ENCODE results near the gene SLC13A4. TPM values are rescaled to one million over a fixed set of nuclear protein-coding genes. Genes with fewer than 3 reads are reported as not detected.

Gene SLC13A4
- total and polyA plus RNA-seq, 8 donors: 0.08 TPM; not detected in 7

DNA sequence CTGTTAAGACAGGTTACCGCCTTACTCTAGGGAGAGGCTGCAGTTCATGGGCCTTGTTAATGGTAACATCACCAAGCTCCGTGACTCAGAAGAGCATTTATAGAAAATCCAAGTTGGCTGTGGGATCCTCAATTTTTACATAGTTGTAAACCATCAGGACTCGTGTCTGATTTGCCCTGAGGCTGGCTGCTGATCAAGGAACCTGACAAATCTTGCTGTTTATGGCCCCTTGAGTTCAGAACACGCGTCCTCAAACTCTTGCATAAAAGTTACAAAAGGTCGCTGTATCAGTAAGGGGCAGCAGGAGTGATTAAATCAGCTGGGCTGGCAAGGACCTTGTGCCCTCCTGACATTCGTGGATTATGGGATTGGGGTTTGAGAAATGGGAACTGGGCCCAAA, 4.6 kb downstream of the SLC13A4 start:
- H3K9me3 ChIP-seq: no peaks in the 10 kb centered on the region
- 78 to 84% methylated on average over 7 of the region's 7 CpGs for WGBS, 2 donors
- no peaks in the 10 kb centered on the region for H3K27me3 ChIP-seq
- H3K27ac ChIP-seq: no peak overlapping the region
- H3K36me3 ChIP-seq: no peaks in the 10 kb centered on the region
- H3K4me3 ChIP-seq: no peak overlapping the region
- FAIRE-seq (no peak), DNase-seq (no peak), ATAC-seq (no peak)
- TF ChIP-seq CTCF (IDR thresholded peaks at IDR 0.05): no peak
- intact Hi-C loops (cut with DNase I): no loop called here
- H3K4me1 ChIP-seq: no peaks in the 10 kb centered on the region

DNA sequence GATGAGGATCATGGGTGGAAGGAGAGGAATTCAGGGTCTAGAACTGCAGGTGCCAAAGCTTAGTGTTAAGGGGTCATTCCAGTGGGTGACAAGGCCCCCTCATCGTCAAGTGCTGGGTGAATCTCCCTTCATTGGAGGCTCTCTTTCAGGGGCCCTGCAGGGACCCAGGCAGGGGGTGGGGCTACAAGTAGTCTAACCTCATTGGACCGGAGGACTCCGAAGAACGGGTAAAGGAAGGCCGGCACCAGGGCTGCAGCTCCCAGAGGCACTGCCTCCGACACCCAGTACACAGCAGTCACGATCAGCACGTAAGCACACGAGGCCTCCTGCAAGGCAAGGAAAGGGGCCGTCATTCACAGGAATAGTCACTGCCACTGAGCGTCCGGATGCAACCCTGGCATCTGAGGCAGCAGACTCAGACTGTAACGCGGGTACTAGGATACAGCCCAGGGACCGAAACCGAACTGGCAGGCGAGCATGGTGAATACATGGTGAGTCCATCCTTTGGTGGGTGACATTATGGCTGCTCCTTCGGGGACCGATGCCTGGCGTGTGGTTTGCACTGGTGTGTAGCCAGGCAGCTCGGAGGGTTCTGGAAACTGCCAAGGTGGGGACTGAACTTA, 6.7 kb downstream of the SLC13A4 start:
- Histone ChIP-seq H3K27me3 (no peaks in the 10 kb centered on the region), H3K9me3 (no peaks in the 10 kb centered on the region), H3K4me1 (no peaks in the 10 kb centered on the region), H3K36me3 (no peaks in the 10 kb centered on the region), H3K4me3 (no peak overlapping the region), H3K27ac (no peak overlapping the region)
- WGBS, 2 donors: 85 to 87% methylated on average over 21 of the region's 21 CpGs
- ATAC-seq (no peak), DNase-seq (no peak), FAIRE-seq (no peak)
- no peak for TF ChIP-seq CTCF (IDR thresholded peaks at IDR 0.05)
- intact Hi-C loops (cut with DNase I): no loop called here

GRCh38 chr7:135719688-135720087, 8.3 kb downstream of the SLC13A4 start:
- DNase-seq: no peak
- 34 to 52% methylated on average over 2 of the region's 2 CpGs for WGBS, 2 donors
- no peak for ATAC-seq
- no peaks in the 10 kb centered on the region for H3K36me3 ChIP-seq
- no peaks in the 10 kb centered on the region for H3K9me3 ChIP-seq
- no peaks in the 10 kb centered on the region for H3K27me3 ChIP-seq
- H3K4me1 ChIP-seq: no peaks in the 10 kb centered on the region
- no peak overlapping the region for H3K4me3 ChIP-seq
- H3K27ac ChIP-seq: no peak overlapping the region
- FAIRE-seq: no peak
- intact Hi-C loops (cut with DNase I): no loop called here
- no peak for TF ChIP-seq CTCF (IDR thresholded peaks at IDR 0.05)

- Histone ChIP-seq H3K27ac (no peak overlapping the region), H3K36me3 (no peaks in the 10 kb centered on the region), H3K4me3 (no peak overlapping the region), H3K27me3 (no peaks in the 10 kb centered on the region), H3K9me3 (no peaks in the 10 kb centered on the region), H3K4me1 (no peaks in the 10 kb centered on the region)
- intact Hi-C loops (cut with DNase I): no loop called here
- DNase-seq (no peak), ATAC-seq (no peak), FAIRE-seq (no peak)
- TF ChIP-seq CTCF (IDR thresholded peaks at IDR 0.05): no peak
- 39 to 41% methylated on average over 7 of the region's 7 CpGs for WGBS, 2 donors
Measured at GRCh38 chr7:135718794-135719437, 9.1 kb downstream of the SLC13A4 start.

DNA sequence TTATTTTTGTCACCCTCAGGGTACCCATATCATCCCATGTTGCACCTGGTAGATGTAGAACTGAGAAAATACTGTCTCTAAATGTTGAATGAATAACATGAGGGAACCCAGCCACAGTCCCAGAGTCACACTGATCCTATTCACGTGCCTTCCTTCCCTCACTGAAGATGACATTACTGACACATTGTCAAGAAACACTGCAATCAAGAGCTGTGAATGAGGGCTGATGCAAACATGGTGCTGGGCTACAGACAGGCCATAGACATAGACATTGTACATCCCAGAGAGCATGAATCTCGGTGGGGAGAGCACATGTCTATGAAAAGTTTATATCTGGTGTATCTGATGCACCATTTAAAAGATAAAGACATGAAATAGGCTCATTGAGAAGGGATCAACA, 9.8 kb downstream of the SLC13A4 start:
- no peak for TF ChIP-seq CTCF (IDR thresholded peaks at IDR 0.05)

More for the DNA sequence above, 9.8 kb downstream of the SLC13A4 start:
- FAIRE-seq: no peak
- Histone ChIP-seq H3K9me3 (no peaks in the 10 kb centered on the region), H3K4me3 (no peak overlapping the region), H3K27me3 (no peaks in the 10 kb centered on the region), H3K27ac (no peak overlapping the region), H3K4me1 (no peaks in the 10 kb centered on the region), H3K36me3 (no peaks in the 10 kb centered on the region)
- 62 to 75% methylated on average over 2 of the region's 2 CpGs for WGBS, 2 donors
- DNase-seq: no peak
- ATAC-seq: no peak
- intact Hi-C loops (cut with DNase I): no loop called here

Measured in pancreas (tissue), 10 donors.